Small intestine (tissue), 7 donors: ENCODE data around the gene PLCB2. TPM values are rescaled to one million over a fixed set of nuclear protein-coding genes. Genes with fewer than 3 reads are reported as not detected.

Source experiments
- DNase-seq, 2 donors: peaks; one replicate each; pipeline versions ENCODE4 v3.0.0 to v3.0.0-alpha.2; 2013
- FAIRE-seq: peaks from 2 replicates; lab custom pipeline; 2012; peaks lifted over from hg19 to GRCh38; lab: Jason Lieb, UNC
- H3K27ac ChIP-seq, 3 donors: one replicate each; pipeline ENCODE4 v1.5.1; 2013; ENCODE audit warnings: low read length in 2 of 3, mild to moderate bottlenecking in 2 of 3, control low read depth in 1 of 3, inconsistent platforms in 1 of 3, low read depth in 1 of 3, moderate library complexity in 1 of 3
- H3K27me3 ChIP-seq, 3 donors: one replicate each; pipeline ENCODE4 v1.6.1; 2013; ENCODE audit warnings: low read length in 3 of 3, inconsistent platforms in 1 of 3; ENCODE audit not compliant: control insufficient read depth in 3 of 3, insufficient read depth in 3 of 3
- H3K36me3 ChIP-seq, 3 donors: one replicate each; pipeline ENCODE4 v1.6.1; 2013; ENCODE audit warnings: low read length in 3 of 3, inconsistent platforms in 1 of 3, low read depth in 1 of 3, mild to moderate bottlenecking in 1 of 3, moderate library complexity in 1 of 3; ENCODE audit not compliant: control insufficient read depth in 3 of 3, insufficient read depth in 2 of 3
- H3K4me1 ChIP-seq, 3 donors: one replicate each; pipeline ENCODE4 v1.6.1; 2013; ENCODE audit warnings: low read length in 2 of 3, inconsistent platforms in 1 of 3, low read depth in 1 of 3, mild to moderate bottlenecking in 1 of 3, moderate library complexity in 1 of 3; ENCODE audit not compliant: control insufficient read depth in 3 of 3, insufficient read depth in 2 of 3
- H3K4me3 ChIP-seq, 3 donors: one replicate each; pipeline ENCODE4 v1.5.1; 2013; ENCODE audit warnings: low read length in 3 of 3, control low read depth in 1 of 3, inconsistent platforms in 1 of 3, low read depth in 1 of 3, mild to moderate bottlenecking in 1 of 3, moderate library complexity in 1 of 3
- H3K9me3 ChIP-seq, 2 donors: one replicate each; pipeline ENCODE4 v1.6.1; 2013; ENCODE audit warnings: low read depth in 1 of 2, low read length in 1 of 2; ENCODE audit not compliant: control insufficient read depth in 2 of 2, insufficient read depth in 1 of 2
- WGBS, 3 donors: extraction: QIAGEN DNeasy Blood & Tissue Kit; methylation state at CpG; one replicate each; pipeline ENCODE4 v1.1.7; 2013; 5-methylcytosine and 5-hydroxymethylcytosine counted together
- polyA plus RNA-seq, 4 donors: library from polyadenylated mRNA; stranded (reverse) in 3 of 4; unstranded in 1 of 4; fragments of 200-250 nt in 3 of 4; fragments of 120-200 nt in 1 of 4; gene quantifications; one replicate each; pipeline versions ENCODE4 v1.2.1 to v1.2.3, GENCODE V29; 2013
- donor health status: healthy with polysubstance abuse.
- donor health status: control.
- donor health status: control.
- donor health status: Bipolar disorder and iron deficiency.
- donor health status: healthy.

Gene PLCB2
- polyA plus RNA-seq, 4 donors, result 5.6 to 11.4 (median 7.8) TPM

- H3K4me1 ChIP-seq, result peaks cover 0 to 43% (median 5%) of the 10 kb centered on the region in 3 donors
Observed at GRCh38 chr15:40332113-40332781, 24.5 kb upstream of the PLCB2 start.

DNA sequence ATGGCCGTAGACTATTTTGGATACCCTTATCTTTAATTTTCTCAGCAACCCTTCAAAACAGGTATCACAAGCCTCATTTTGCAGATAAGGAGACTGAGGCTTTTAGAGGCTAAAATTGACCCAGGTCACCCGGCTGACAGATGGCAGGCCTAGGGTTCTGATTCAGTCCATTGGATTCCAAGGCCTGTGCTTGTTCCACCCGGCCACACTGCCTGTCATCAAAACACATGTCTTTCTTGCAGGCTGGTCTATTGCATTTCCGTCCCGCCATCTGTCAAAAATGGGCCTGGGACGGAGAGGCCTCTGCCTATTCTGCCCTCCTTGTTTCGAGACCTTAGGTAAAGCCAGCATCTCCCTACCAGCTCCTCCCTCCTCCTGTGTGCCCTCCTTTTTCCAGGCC is 23.9 kb upstream of the PLCB2 start:
- Histone ChIP-seq H3K27me3 (no peaks in the 10 kb centered on the region), H3K36me3 (peaks cover 0 to 11% (median 0%) of the 10 kb centered on the region in 3 donors), H3K4me3 (no peak overlapping the region), H3K4me1 (peaks cover 0 to 38% (median 5%) of the 10 kb centered on the region in 3 donors), H3K27ac (no peak overlapping the region), H3K9me3 (no peaks in the 10 kb centered on the region)
- 92 to 96% (median 93%) methylated on average over 7 of the region's 7 CpGs for WGBS, 3 donors
- no peak for FAIRE-seq
- no peak for DNase-seq

More at GRCh38 chr15:40332113-40332781, 24.5 kb upstream of the PLCB2 start:
- Histone ChIP-seq H3K27ac (no peak overlapping the region), H3K9me3 (no peaks in the 10 kb centered on the region), H3K36me3 (peaks cover 0 to 11% (median 0%) of the 10 kb centered on the region in 3 donors), H3K27me3 (no peaks in the 10 kb centered on the region), H3K4me3 (no peak overlapping the region)
- WGBS, 3 donors, result 78 to 79% (median 79%) methylated on average over 8 of the region's 8 CpGs
- DNase-seq (no peak), FAIRE-seq (no peak)

GRCh38 chr15:40331026-40331425 is 23.3 kb upstream of the PLCB2 start:
- FAIRE-seq (no peak), DNase-seq (no peak)
- Histone ChIP-seq H3K4me3 (no peak overlapping the region), H3K4me1 (peaks cover 0 to 32% (median 5%) of the 10 kb centered on the region in 3 donors), H3K27me3 (no peaks in the 10 kb centered on the region), H3K36me3 (peaks cover 0 to 11% (median 0%) of the 10 kb centered on the region in 3 donors), H3K9me3 (no peaks in the 10 kb centered on the region), H3K27ac (peak overlapping the region in 1 of 3 donors; percentile 32)
- 87 to 92% (median 91%) methylated on average over 7 of the region's 7 CpGs for WGBS, 3 donors

- peaks cover 0 to 2% (median 0%) of the 10 kb centered on the region in 3 donors for H3K27me3 ChIP-seq
- FAIRE-seq (no peak), DNase-seq (no peak)
- peaks cover 0 to 6% (median 0%) of the 10 kb centered on the region in 3 donors for H3K36me3 ChIP-seq
- peak overlapping the region in 2 of 3 donors; percentile 25 to 32 for H3K27ac ChIP-seq
- no peaks in the 10 kb centered on the region for H3K9me3 ChIP-seq
- no peak overlapping the region for H3K4me3 ChIP-seq
- peaks cover 0 to 25% (median 8%) of the 10 kb centered on the region in 3 donors for H3K4me1 ChIP-seq
- WGBS, 3 donors, result 72 to 94% (median 83%) methylated on average over 5 of the region's 5 CpGs
Observed at GRCh38 chr15:40330368-40330836, 22.7 kb upstream of the PLCB2 start.

DNA sequence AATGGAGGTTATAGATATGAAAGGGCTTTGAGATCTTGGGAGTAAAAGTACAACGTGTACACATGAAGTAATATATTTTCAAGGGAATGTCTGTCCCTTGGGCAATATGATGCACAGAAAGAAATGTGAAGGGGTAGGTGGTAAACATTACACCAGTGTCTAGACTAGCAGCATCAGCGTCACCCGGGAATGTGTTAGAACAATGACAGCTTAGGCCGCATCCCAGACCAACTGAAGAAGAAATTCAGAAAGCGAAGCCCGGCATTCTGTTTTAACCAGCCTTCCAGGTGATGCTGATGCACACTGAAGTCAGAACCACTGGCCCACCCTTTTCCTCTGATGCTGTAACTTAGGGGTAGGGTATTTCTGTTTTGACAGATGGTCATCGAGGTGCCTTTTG is 22.1 kb upstream of the PLCB2 start:
- Histone ChIP-seq H3K4me1 (peaks cover 0 to 23% (median 11%) of the 10 kb centered on the region in 3 donors), H3K9me3 (no peaks in the 10 kb centered on the region), H3K36me3 (peaks cover 0 to 5% (median 0%) of the 10 kb centered on the region in 3 donors), H3K27me3 (peaks cover 0 to 8% (median 0%) of the 10 kb centered on the region in 3 donors), H3K4me3 (no peak overlapping the region), H3K27ac (peak overlapping the region in 1 of 3 donors; percentile 25)
- WGBS, 3 donors, result 82 to 89% (median 86%) methylated on average over 7 of the region's 7 CpGs
- FAIRE-seq, result no peak
- no peak for DNase-seq

DNA sequence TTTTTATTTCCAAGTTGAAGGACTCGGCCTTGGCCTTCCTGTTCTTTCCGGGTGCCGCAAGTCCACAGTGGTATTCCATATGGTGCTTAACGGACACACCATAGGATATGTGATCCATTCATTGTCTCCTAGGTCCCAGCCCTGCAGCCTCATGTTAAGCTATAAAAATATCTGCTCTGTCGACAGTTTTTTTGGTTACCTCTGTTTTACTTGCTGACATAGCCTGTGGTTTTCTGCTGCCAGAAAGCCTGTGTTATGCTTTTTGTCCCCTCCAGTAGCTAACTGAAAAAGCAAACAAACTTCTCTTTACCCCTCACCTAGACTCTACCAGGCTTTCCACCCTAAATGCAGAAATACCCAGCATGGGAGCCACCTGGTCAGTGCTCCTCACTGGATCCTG is 21.0 kb upstream of the PLCB2 start:
- H3K9me3 ChIP-seq, result no peaks in the 10 kb centered on the region
- H3K27me3 ChIP-seq, result peaks cover 0 to 12% (median 0%) of the 10 kb centered on the region in 3 donors
- DNase-seq (no peak), FAIRE-seq (no peak)
- H3K4me3 ChIP-seq, result no peak overlapping the region
- no peak overlapping the region for H3K27ac ChIP-seq
- WGBS, 3 donors, result 80 to 88% (median 86%) methylated on average over 5 of the region's 5 CpGs
- H3K36me3 ChIP-seq, result no peaks in the 10 kb centered on the region
- peaks cover 0 to 15% (median 9%) of the 10 kb centered on the region in 3 donors for H3K4me1 ChIP-seq

GRCh38 chr15:40328176-40328575 is 20.4 kb upstream of the PLCB2 start:
- peaks cover 0 to 12% (median 6%) of the 10 kb centered on the region in 3 donors for H3K4me1 ChIP-seq
- no peak for FAIRE-seq

DNA sequence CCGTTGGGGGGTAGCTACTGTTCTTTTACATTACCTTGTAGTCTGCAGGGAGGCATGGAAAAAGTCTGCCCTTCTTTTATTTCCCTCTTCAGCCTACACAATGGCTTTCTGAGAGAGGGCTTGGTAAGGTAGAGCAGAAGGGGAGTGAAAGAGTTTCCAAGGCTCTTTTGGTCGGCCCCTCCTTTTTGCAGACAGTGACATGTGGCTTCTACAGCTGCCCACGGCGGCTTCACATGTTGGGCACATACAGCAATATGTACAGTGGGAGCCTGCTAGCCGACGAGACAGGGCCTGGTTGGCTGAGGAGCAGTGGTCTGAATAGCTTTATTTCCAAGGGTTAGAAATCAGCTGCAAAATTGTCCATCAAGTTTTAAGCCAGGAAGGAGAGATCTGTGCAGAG is 19.7 kb upstream of the PLCB2 start:
- Histone ChIP-seq H3K27ac (no peak overlapping the region), H3K4me1 (peaks cover 3 to 19% (median 6%) of the 10 kb centered on the region in 3 donors), H3K9me3 (no peaks in the 10 kb centered on the region), H3K4me3 (no peak overlapping the region), H3K36me3 (no peaks in the 10 kb centered on the region), H3K27me3 (peaks cover 0 to 12% (median 0%) of the 10 kb centered on the region in 3 donors)
- no peak for FAIRE-seq
- DNase-seq, result no peak
- WGBS, 3 donors, result 74 to 90% (median 79%) methylated on average over 6 of the region's 6 CpGs

More at GRCh38 chr15:40328176-40328575, 20.4 kb upstream of the PLCB2 start:
- Histone ChIP-seq H3K27me3 (peaks cover 0 to 12% (median 0%) of the 10 kb centered on the region in 3 donors), H3K4me3 (no peak overlapping the region), H3K9me3 (no peaks in the 10 kb centered on the region), H3K27ac (no peak overlapping the region), H3K36me3 (no peaks in the 10 kb centered on the region)
- no peak for DNase-seq
- WGBS, 3 donors, result 73 to 90% (median 78%) methylated on average over 3 of the region's 3 CpGs
